Measurements from ENCODE around the gene RPS19. TPM values are rescaled to one million over a fixed set of nuclear protein-coding genes. Genes with fewer than 3 reads are reported as not detected.

The RPS19 gene
- total and polyA plus RNA-seq, 4 donors = 275 to 655 (median 476) TPM

DNA sequence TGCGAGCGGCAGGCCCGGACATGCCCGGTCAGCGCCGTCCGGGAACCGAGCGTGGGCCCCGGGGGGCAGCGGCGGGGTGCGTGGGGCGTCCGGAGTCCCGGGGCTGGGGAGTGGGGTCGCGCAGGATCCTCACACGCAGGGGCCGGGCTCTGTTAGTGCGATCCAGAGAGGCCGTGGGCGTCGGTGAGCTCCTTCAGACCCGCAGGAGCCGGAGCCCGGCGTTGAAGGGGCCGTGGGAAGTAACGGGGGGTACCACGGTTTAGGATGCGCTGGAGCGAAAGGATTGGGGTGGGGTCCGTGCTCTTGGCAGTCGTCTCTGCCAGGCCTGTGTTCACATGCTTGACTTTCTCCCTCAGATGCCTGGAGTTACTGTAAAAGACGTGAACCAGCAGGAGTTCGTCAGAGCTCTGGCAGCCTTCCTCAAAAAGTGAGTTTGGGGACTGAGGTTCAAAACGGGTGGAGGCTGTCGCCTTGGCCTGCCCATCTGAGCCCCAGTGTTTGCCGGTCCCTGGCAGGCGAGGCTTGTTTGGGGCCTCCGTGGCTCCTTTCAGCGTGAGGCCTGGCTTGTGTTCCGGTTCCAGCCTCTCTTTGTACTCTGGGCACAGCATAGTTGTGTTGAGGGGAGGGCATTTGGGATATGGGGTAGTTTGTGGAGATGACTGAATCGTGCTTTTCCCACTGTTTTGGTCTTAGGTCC lies 512 bp downstream of the RPS19 start (continued):
- TF ChIP-seq, protein P1, sequence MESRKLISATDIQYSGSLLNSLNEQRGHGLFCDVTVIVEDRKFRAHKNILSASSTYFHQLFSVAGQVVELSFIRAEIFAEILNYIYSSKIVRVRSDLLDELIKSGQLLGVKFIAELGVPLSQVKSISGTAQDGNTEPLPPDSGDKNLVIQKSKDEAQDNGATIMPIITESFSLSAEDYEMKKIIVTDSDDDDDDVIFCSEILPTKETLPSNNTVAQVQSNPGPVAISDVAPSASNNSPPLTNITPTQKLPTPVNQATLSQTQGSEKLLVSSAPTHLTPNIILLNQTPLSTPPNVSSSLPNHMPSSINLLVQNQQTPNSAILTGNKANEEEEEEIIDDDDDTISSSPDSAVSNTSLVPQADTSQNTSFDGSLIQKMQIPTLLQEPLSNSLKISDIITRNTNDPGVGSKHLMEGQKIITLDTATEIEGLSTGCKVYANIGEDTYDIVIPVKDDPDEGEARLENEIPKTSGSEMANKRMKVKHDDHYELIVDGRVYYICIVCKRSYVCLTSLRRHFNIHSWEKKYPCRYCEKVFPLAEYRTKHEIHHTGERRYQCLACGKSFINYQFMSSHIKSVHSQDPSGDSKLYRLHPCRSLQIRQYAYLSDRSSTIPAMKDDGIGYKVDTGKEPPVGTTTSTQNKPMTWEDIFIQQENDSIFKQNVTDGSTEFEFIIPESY (IDR thresholded peaks at IDR 0.05) = no peak

DNA sequence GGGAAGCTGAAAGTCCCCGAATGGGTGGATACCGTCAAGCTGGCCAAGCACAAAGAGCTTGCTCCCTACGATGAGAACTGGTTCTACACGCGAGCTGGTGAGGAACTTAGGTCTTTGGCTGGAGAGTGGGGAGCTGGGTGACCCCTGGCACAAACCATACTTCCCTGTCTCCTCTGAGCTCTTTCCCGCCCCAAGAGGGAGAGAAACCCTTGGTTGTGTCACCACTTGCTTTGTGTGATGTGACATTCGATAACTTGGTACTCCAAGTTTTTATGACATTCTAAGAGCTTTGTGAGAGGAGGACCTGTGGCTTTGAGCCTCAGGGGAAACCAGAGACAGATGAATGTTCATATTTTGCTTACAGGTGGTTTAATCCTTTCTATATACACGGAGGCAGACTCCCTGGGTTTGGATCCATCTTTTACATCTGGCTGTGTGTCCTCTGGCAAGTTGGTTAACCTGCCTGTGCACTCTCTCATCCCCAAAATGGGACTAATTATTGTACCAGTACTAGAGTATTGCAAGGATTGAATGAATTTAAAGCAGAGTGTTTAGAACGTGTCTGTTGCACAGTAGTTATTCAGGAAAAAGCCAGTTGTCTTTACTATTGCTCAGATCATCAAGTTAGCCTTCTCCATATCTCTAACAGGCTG lies 1.2 kb downstream of the RPS19 start:
- Histone ChIP-seq H3K9ac (ENCODE audit: low read depth in 1 of 2, low read length in 2 of 2) (peak overlapping the region; percentile 46 to 69), H3K27ac (ENCODE audit: low read depth in 1 of 2, low read length in 2 of 2) (peak overlapping the region in 1 of 2 donors; percentile 99), H3K4me1 (ENCODE audit: control insufficient read depth in 4 of 4, insufficient read depth in 4 of 4, low read length in 3 of 4) (peaks cover 4 to 30% (median 25%) of the 10 kb centered on the region in 4 donors), H3K9me3 (ENCODE audit: control insufficient read depth in 4 of 4, low read length in 3 of 4) (no peaks in the 10 kb centered on the region), H3K27me3 (ENCODE audit: control insufficient read depth in 4 of 4, insufficient read depth in 4 of 4, low read length in 3 of 4) (no peaks in the 10 kb centered on the region), H3K36me3 (ENCODE audit: control insufficient read depth in 4 of 4, insufficient read depth in 3 of 4, low read depth in 1 of 4, low read length in 3 of 4) (peaks cover 9 to 39% (median 35%) of the 10 kb centered on the region in 4 donors), H3K4me3 (ENCODE audit: low read depth in 1 of 3, low read length in 3 of 3) (peak overlapping the region; percentile 70 to 92 (median 86))
- 50% methylated on average over 9 of the region's 9 CpGs for WGBS
- DNase-seq (ENCODE audit: low spot score) = no peak
- TF ChIP-seq, protein P2, sequence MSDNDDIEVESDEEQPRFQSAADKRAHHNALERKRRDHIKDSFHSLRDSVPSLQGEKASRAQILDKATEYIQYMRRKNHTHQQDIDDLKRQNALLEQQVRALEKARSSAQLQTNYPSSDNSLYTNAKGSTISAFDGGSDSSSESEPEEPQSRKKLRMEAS (IDR thresholded peaks at IDR 0.05) = no peak
- TF ChIP-seq HNF4A (conservative IDR thresholded peaks at IDR 0.05) (no peak), FOXA1 (IDR thresholded peaks at IDR 0.05) (no peak), SP1 (IDR thresholded peaks at IDR 0.05) (no peak), HNF4G (IDR thresholded peaks at IDR 0.05) (no peak), TAF1 (conservative IDR thresholded peaks at IDR 0.05) (no peak), GABPA (IDR thresholded peaks at IDR 0.05 in 1 of 2, conservative IDR thresholded peaks at IDR 0.05 in 1 of 2) (no peak), YY1 (IDR thresholded peaks at IDR 0.05) (no peak), RXRA (IDR thresholded peaks at IDR 0.05) (no peak), FOXA2 (IDR thresholded peaks at IDR 0.05) (no peak), JUND (IDR thresholded peaks at IDR 0.05) (no peak)
- TF ChIP-seq, protein P3, sequence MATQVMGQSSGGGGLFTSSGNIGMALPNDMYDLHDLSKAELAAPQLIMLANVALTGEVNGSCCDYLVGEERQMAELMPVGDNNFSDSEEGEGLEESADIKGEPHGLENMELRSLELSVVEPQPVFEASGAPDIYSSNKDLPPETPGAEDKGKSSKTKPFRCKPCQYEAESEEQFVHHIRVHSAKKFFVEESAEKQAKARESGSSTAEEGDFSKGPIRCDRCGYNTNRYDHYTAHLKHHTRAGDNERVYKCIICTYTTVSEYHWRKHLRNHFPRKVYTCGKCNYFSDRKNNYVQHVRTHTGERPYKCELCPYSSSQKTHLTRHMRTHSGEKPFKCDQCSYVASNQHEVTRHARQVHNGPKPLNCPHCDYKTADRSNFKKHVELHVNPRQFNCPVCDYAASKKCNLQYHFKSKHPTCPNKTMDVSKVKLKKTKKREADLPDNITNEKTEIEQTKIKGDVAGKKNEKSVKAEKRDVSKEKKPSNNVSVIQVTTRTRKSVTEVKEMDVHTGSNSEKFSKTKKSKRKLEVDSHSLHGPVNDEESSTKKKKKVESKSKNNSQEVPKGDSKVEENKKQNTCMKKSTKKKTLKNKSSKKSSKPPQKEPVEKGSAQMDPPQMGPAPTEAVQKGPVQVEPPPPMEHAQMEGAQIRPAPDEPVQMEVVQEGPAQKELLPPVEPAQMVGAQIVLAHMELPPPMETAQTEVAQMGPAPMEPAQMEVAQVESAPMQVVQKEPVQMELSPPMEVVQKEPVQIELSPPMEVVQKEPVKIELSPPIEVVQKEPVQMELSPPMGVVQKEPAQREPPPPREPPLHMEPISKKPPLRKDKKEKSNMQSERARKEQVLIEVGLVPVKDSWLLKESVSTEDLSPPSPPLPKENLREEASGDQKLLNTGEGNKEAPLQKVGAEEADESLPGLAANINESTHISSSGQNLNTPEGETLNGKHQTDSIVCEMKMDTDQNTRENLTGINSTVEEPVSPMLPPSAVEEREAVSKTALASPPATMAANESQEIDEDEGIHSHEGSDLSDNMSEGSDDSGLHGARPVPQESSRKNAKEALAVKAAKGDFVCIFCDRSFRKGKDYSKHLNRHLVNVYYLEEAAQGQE (IDR thresholded peaks at IDR 0.05) = no peak

DNA sequence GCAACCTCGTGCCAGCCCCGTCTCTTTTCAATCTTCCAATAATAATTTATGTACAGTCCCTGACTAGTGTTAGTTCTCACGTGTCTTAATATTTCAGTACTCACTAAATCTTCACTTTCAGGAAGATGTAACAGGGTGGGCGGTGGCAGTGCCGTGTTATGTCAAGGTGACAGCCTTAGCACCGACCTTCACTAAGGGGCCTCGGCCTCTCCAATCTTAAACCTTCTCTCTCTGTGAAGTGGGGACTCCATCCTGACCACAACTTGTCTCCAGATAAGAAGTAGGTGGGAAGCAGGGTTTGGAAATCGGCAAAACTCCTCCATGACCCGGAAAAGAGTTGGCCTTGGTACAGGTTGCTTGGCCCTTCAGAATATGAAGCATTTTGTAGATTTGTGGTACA lies 1.8 kb downstream of the RPS19 start:
- H3K9me3 ChIP-seq (ENCODE audit: control insufficient read depth in 4 of 4, low read length in 3 of 4) = no peaks in the 10 kb centered on the region
- H3K4me1 ChIP-seq (ENCODE audit: control insufficient read depth in 4 of 4, insufficient read depth in 4 of 4, low read length in 3 of 4) = peaks cover 4 to 30% (median 25%) of the 10 kb centered on the region in 4 donors
- no peak for DNase-seq (ENCODE audit: low spot score)
- H3K9ac ChIP-seq (ENCODE audit: low read depth in 1 of 2, low read length in 2 of 2) = no peak overlapping the region
- H3K27ac ChIP-seq (ENCODE audit: low read depth in 1 of 2, low read length in 2 of 2) = no peak overlapping the region
- H3K27me3 ChIP-seq (ENCODE audit: control insufficient read depth in 4 of 4, insufficient read depth in 4 of 4, low read length in 3 of 4) = no peaks in the 10 kb centered on the region
- WGBS = 84% methylated on average over 9 of the region's 9 CpGs
- H3K4me3 ChIP-seq (ENCODE audit: low read depth in 1 of 3, low read length in 3 of 3) = no peak overlapping the region
- peaks cover 9 to 40% (median 37%) of the 10 kb centered on the region in 4 donors for H3K36me3 ChIP-seq (ENCODE audit: control insufficient read depth in 4 of 4, insufficient read depth in 3 of 4, low read depth in 1 of 4, low read length in 3 of 4)
- no peak for TF ChIP-seq FOXA2 (IDR thresholded peaks at IDR 0.05)
- TF ChIP-seq, protein P3 (IDR thresholded peaks at IDR 0.05) = no peak
- TF ChIP-seq, protein P1 (IDR thresholded peaks at IDR 0.05) = no peak
- no peak for TF ChIP-seq NR2F2 (IDR thresholded peaks at IDR 0.05)
- TF ChIP-seq, protein P4, sequence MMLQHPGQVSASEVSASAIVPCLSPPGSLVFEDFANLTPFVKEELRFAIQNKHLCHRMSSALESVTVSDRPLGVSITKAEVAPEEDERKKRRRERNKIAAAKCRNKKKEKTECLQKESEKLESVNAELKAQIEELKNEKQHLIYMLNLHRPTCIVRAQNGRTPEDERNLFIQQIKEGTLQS (IDR thresholded peaks at IDR 0.05) = no peak
- TF ChIP-seq RAD21 (IDR thresholded peaks at IDR 0.05) = no peak
- no peak for TF ChIP-seq RXRA (IDR thresholded peaks at IDR 0.05)
- TF ChIP-seq, protein P2 (IDR thresholded peaks at IDR 0.05) = no peak
- TF ChIP-seq GABPA (IDR thresholded peaks at IDR 0.05 in 1 of 2, conservative IDR thresholded peaks at IDR 0.05 in 1 of 2) = no peak
- TF ChIP-seq HNF4A (conservative IDR thresholded peaks at IDR 0.05) = no peak
- no peak for TF ChIP-seq JUND (IDR thresholded peaks at IDR 0.05)
- TF ChIP-seq YY1 (IDR thresholded peaks at IDR 0.05) = no peak
